Pancreas (tissue), 10 donors: ENCODE measurements around the gene OR4N5. TPM values are rescaled to one million over a fixed set of nuclear protein-coding genes. Genes with fewer than 3 reads are reported as not detected.

Experiments
- ATAC-seq, 4 donors: fragments of 200-7000 bp; cut with Tn5 transposase; one replicate each; pipeline versions ENCODE4 v1.8.0 to v1.9.1; 2020; ENCODE audit warnings: mild to moderate bottlenecking in 4 of 4, moderate library complexity in 4 of 4
- DNase-seq, 6 donors: peaks; one replicate each; pipeline ENCODE4 v3.0.0-alpha.2; 2020
- FAIRE-seq: peaks from 2 replicates; lab custom pipeline; 2012; peaks lifted over from hg19 to GRCh38; lab: Jason Lieb, UNC
- H3K27ac ChIP-seq, 4 donors: fragments of 200-600 bp; sonication (generic); 1 replicate in 3 of 4; 2 replicates in 1 of 4; pipeline versions ENCODE4 v1.5.0 to v1.8.0; 2020
- H3K27me3 ChIP-seq, 4 donors: fragments of 200-600 bp; one replicate each; pipeline ENCODE4 v1.8.0; 2021
- H3K36me3 ChIP-seq, 3 donors: fragments of 200-600 bp; sonication (generic) in 1 of 3; one replicate each; pipeline versions ENCODE4 v1.5.0 to v1.8.0; 2020 to 2021
- H3K4me1 ChIP-seq, 3 donors: fragments of 200-600 bp; one replicate each; pipeline ENCODE4 v1.8.0; 2021
- H3K4me3 ChIP-seq, 4 donors: fragments of 200-600 bp; sonication (generic) in 2 of 4; one replicate each; pipeline versions ENCODE4 v1.5.0 to v1.8.0; 2020 to 2021
- H3K9me3 ChIP-seq, 4 donors: fragments of 200-600 bp; one replicate each; pipeline ENCODE4 v1.8.0; 2021
- CTCF ChIP-seq, 4 donors: fragments of 200-600 bp; sonication (generic) in 3 of 4; IDR thresholded peaks; one replicate each; pipeline versions ENCODE4 v1.5.0 to v1.8.0; 2021; ENCODE audit warnings: antibody characterized with exemption in 4 of 4
- WGBS, 2 donors: extraction: QIAGEN DNeasy Blood & Tissue Kit; methylation state at CpG; one replicate each; pipeline ENCODE4 v1.1.7; 2013; 5-methylcytosine and 5-hydroxymethylcytosine counted together
- intact Hi-C, 3 donors: fragments of 100-400 bp; cut with DNase I; formaldehyde crosslinking; loops; one replicate each; pipeline versions ENCODE4 v1.11.1 to v1.14.2; 2022
- polyA plus RNA-seq, 2 donors: library from polyadenylated mRNA; stranded (reverse); fragments of 200-250 nt; gene quantifications; one replicate each; pipeline ENCODE4 v1.2.3, GENCODE V29; 2013
- total RNA-seq, 6 donors: library from RNA; stranded (reverse); fragmentation: NEBNext Ultra II Directional in 4 of 6; extraction: Animal tissue kit (Norgen Biotek cat#: 25700) in 4 of 6; gene quantifications; one replicate each; pipeline versions ENCODE4 v1.2.1 to v1.2.4, GENCODE V29; 2021 to 2023
- donor health status: healthy with polysubstance abuse.
- donor health status: DM: no; HTN: no; CAD: no; lungs with moderate emphysema.
- donor health status: DM: no; HTN: no; CAD: no.
- donor health status: control.
- donor health status: control.
- donor health status: Bipolar disorder and iron deficiency.
- donor health status: DM: yes; HTN: yes; CAD: no.
- donor health status: DM: no; HTN: no; CAD: no.
- donor health status: DM: no; HTN: no; CAD: no.
- donor health status: DM: yes; HTN: yes; CAD: no.

The OR4N5 gene
- total and polyA plus RNA-seq, 8 donors = not detected

- H3K27me3 ChIP-seq = no peaks in the 10 kb centered on the region
- ATAC-seq (peak in 1 of 4 donors; percentile 61), FAIRE-seq (no peak), DNase-seq (no peak)
- no peaks in the 10 kb centered on the region for H3K36me3 ChIP-seq
- WGBS, 2 donors = 71 to 78% methylated on average over 5 of the region's 5 CpGs
- no peak overlapping the region for H3K4me3 ChIP-seq
- peaks cover 0 to 10% (median 9%) of the 10 kb centered on the region in 3 donors for H3K4me1 ChIP-seq
- H3K9me3 ChIP-seq = no peaks in the 10 kb centered on the region
- TF ChIP-seq CTCF (IDR thresholded peaks at IDR 0.05) = no peak
- intact Hi-C loops = no loop called here
- no peak overlapping the region for H3K27ac ChIP-seq
Measured at GRCh38 chr14:20179218-20179617, 40.6 kb downstream of the OR4N5 start.

GRCh38 chr14:20179880-20180279 is 41.3 kb downstream of the OR4N5 start:
- no peak for TF ChIP-seq CTCF (IDR thresholded peaks at IDR 0.05)

GRCh38 chr14:20180486-20180885 is 41.9 kb downstream of the OR4N5 start:
- FAIRE-seq (no peak), DNase-seq (no peak), ATAC-seq (no peak)
- Histone ChIP-seq H3K27me3 (no peaks in the 10 kb centered on the region), H3K27ac (no peak overlapping the region), H3K36me3 (no peaks in the 10 kb centered on the region), H3K4me1 (peaks cover 0 to 8% (median 7%) of the 10 kb centered on the region in 3 donors), H3K4me3 (no peak overlapping the region), H3K9me3 (no peaks in the 10 kb centered on the region)
- TF ChIP-seq CTCF (IDR thresholded peaks at IDR 0.05) = no peak
- intact Hi-C loops = no loop called here
- 75 to 78% methylated on average over 2 of the region's 2 CpGs for WGBS, 2 donors

More at GRCh38 chr14:20179880-20180279, 41.3 kb downstream of the OR4N5 start:
- DNase-seq (no peak), FAIRE-seq (no peak), ATAC-seq (peak in 2 of 4 donors; percentile 11 to 54)
- WGBS, 2 donors = 81 to 89% methylated on average over 2 of the region's 2 CpGs
- Histone ChIP-seq H3K27ac (no peak overlapping the region), H3K36me3 (no peaks in the 10 kb centered on the region), H3K4me3 (no peak overlapping the region), H3K9me3 (no peaks in the 10 kb centered on the region), H3K27me3 (no peaks in the 10 kb centered on the region), H3K4me1 (peaks cover 0 to 10% (median 9%) of the 10 kb centered on the region in 3 donors)
- intact Hi-C loops = no loop called here

GRCh38 chr14:20184181-20184580 is 45.6 kb downstream of the OR4N5 start:
- H3K27me3 ChIP-seq = no peaks in the 10 kb centered on the region
- ATAC-seq (no peak), FAIRE-seq (no peak), DNase-seq (no peak)
- H3K36me3 ChIP-seq = no peaks in the 10 kb centered on the region
- no peak overlapping the region for H3K4me3 ChIP-seq
- no peak overlapping the region for H3K27ac ChIP-seq
- 60 to 64% methylated on average over 5 of the region's 5 CpGs for WGBS, 2 donors
- TF ChIP-seq CTCF (IDR thresholded peaks at IDR 0.05) = no peak
- H3K4me1 ChIP-seq = no peaks in the 10 kb centered on the region
- intact Hi-C loops = no loop called here
- H3K9me3 ChIP-seq = no peaks in the 10 kb centered on the region

- WGBS, 2 donors = 56 to 68% methylated on average over 1 of the region's 1 CpG
Measured at GRCh38 chr14:20190596-20190995, 52.0 kb downstream of the OR4N5 start, which contains the start of gene OR11G2. TSS of gene OR11G2 (plus strand) at chr14:20190896. CDS start at chr14:20197438, 6,542 bp downstream.

More at GRCh38 chr14:20190596-20190995, 52.0 kb downstream of the OR4N5 start, which contains the start of gene OR11G2:
- TF ChIP-seq CTCF (IDR thresholded peaks at IDR 0.05) = no peak
- Histone ChIP-seq H3K27ac (no peak within 1 kb of the TSS), H3K4me1 (no peaks in the 10 kb centered on the region), H3K27me3 (no peaks in the 10 kb centered on the region), H3K36me3 (no peaks in the 10 kb centered on the region), H3K4me3 (no peak within 1 kb of the TSS), H3K9me3 (no peaks in the 10 kb centered on the region)
- no peak for FAIRE-seq
- no peak for DNase-seq
- intact Hi-C loops = no loop called here
- ATAC-seq = no peak
